HG02623 (cell line): Measurements from ENCODE around the gene CACNG5.
"Not testable (repeated sequence)": the region's sequence is repeated elsewhere in the genome, so short reads cannot be mapped to it uniquely, and the experiment has no call there.

Experiments
- ATAC-seq: cut with Tn5 transposase; IDR thresholded peaks from one replicate; pipeline ENCODE4 v1.9.1; 2021; ENCODE audit warnings: moderate library complexity; ENCODE audit not compliant: unreplicated experiment

CACNG5 gene

GRCh38 chr17:66903296-66903695 is 68.4 kb downstream of the CACNG5 start:
- ATAC-seq = not testable (repeated sequence)

DNA sequence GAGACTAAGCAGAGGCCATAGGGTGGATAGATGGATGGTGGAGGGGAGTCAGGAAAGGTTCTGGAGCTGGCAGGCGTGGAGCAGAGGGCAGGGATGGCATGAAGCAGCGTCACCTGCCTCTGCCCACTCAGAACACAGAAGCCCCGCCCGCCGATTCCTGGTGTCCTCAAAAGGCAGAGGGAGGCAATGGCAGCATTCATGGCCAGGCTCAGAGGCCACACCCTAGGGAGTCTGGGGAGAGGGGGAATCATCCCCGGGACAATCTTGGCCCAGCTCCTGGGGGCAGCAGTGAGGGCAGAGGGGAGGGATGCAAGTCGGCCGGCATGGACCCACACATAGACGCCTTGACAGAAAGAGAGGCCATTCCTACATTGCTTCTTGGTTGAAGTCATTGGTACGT is 68.9 kb downstream of the CACNG5 start:
- no peak for ATAC-seq

GRCh38 chr17:66904760-66905624 is 70.1 kb downstream of the CACNG5 start:
- ATAC-seq = no peak

DNA sequence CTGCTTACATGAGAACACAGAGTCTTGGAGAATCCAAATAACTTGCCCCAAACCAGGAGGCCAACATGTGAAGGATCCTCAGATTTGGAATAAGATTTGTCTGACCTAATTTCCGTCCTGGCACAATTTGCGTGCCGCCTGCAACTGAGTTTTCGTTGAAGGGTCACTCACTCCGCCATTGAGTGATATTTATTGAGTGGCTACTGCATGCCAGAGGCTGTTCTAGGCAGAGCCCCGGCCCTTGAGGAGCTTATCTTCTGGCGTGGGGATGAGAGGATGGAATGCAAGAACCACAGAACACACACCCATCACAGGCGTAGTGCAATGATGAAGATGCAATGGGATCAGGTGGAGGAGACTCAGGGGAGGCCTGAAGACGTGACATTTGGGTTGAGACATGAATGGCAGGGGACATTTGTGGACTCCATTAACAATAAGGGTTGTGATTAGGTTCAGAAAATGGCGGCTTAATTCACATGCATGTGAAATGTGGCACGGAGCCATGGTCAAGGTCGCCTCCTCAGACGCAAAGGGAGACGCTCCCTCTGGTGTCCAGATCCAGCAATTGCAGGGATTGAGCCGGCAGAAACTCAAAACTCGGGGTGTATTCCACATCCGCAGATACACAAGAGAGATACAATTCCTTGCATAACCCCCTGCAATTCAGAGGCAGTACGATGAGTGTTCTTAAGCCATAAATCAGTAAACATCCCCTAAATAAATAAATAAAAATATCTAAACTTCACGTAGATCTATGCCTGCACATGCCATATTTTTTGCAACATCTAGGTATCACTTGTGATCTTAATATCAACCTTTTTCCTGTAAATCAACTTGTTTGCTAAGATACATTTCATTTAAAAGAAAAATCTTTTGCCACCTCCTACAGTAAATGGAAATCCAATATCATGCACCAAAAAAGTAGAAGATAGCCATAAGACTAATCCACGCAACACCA is 71.7 kb downstream of the CACNG5 start:
- no peak for ATAC-seq

DNA sequence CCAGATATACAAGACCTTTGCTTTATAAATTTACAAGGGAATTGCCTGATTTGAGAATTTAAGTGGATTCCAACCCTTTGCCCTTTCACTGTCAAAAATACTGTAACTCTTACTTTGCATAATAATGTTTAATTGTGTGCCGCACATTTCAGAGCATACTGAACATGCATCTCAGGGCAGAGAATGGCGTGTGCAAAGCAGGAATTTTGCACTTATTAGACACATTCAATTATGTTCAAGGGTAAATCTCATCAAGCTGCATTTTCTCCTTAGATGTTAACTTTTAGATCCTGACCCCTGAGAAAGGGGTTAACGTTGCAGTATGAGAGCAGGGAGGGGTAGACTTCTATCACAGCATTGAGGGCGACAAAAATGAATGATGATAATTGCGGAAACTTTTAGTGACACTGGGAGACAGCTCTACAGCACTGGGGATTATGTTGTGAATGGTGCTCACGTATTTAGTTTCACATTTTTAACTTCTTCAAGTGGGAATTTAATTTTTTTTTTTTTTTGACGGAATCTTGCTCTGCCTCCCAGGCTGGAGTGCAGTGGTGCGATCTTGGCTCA is 75.0 kb downstream of the CACNG5 start:
- no peak for ATAC-seq

DNA sequence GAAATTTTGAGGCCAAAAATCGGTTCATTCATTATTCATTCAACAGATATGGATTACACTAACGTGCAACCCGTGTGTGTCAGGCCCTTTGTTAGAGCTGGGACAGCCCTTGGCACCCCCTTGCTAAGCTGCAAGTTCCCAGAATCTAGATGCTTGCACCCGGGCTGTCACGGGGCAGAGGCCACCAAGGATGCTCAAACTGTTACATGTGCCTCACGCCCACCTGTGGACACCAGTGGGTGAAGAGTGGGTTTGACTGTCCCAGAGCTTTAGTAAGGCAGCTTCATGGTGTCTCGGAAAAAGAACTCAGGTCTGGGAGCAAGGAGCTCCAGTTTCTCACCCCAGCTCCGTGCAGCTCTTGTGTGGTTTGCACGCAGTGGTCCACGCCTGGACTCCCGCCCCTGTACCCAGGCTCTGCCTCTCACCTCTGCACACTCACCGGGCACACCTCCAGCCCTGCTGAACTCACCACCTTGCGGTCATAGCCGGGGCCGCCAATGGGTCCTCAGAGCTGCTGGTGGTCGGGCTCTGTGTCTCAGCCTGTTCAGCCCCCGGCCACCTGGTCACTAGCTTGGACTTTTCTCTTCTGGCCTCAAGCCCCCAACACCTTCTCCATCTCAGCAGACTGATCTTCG is 75.9 kb downstream of the CACNG5 start:
- no peak for ATAC-seq

DNA sequence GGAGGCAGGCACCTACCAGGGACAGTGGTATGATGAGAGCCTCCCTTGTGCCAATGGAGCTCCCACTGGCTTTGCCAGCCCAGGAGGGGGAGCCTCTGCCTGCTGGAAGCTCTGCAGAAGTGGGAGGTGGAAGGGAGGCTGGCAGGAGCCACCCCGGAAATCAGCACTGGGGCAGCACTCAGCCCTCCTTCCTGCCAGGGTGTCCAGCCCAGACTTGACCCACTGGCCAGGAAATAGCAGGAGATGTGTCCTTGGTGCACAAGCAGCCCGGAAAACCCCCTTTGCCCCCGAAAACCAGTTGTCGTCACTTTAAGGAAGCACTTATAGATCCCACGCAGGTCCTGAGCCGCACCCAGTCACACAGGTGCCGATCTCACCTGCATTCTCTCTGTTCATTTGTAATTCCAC is 80.3 kb downstream of the CACNG5 start:
- ATAC-seq = no peak

DNA sequence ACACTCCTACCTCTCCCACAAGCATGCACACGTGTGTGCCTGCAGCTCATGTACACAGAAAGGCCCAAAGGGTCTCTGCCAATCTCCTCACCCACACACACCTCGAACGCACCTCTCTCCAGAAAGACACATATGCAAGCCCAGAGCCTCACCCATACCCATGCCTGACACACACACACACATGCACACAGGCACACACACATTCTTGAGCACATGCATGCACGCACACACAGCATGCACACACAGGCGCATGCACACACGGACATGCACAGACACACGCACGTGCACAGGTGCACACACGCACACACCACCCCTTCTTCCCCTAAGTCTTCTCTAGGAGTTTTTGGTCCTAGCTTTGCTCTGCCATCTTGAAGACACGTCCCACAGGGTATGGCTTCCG is 80.9 kb downstream of the CACNG5 start:
- ATAC-seq = no peak

DNA sequence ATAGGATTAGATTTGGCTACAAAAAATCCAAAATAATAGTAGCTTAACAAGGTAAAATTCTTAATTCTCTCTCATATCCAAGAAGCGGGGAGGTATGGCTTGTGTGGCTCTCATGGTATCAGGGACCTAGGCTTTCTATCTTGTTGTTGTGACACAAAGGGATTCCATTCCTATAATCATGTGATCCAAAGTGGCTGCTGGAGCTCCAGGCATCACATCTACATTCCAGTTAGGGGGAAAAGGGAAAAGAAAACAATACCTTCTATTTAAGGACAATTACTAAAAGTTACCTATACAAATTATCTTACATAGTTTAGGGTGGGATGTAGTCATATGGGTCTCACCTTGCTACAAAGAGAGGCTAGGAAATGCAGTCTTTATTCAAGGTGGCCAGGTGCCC is 82.0 kb downstream of the CACNG5 start:
- no peak for ATAC-seq

- no peak for ATAC-seq
Measured at GRCh38 chr17:66918896-66919295, 84.0 kb downstream of the CACNG5 start.

- no peak for ATAC-seq
Measured at GRCh38 chr17:66920435-66920834, 85.5 kb downstream of the CACNG5 start.

DNA sequence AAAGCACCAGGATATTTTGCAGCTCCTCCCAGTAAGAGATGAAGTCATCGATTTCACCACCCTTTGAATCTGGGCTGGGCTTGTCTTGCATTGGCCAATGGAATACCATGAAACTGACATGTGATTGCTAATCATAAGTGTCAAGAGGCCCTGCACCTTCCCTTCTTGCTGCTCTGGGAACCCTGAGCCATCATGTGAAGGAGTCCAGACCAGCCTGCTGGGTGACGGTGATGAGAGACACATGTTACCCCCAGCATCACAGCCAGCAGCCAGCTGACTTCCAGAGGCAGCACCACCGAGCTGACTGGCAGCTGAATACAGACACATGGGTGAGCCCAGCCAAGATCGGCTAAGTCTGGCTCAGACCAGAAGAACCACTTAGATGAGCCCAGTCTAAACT is 86.0 kb downstream of the CACNG5 start:
- no peak for ATAC-seq

DNA sequence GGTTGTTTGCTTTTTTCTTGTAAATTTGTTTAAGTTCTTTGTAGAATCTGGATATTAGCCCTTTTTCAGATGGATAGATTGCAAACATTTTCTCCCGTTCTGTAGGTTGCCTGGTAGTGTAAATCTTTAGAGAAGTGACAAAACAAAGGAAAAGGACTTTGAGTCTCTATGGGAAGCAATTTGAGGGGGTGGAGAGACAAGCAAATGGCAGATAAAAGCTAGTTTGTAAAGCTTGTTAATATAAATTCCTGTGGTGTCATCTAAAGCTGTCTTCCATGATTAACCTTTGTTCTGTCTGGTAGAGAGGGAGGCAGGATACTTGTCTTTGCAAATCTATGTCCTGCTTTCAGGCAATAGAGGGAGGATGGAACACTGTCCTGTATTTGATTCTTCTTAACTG is 89.0 kb downstream of the CACNG5 start:
- ATAC-seq = no peak

GRCh38 chr17:66925811-66926500 is 91.0 kb downstream of the CACNG5 start:
- ATAC-seq = no peak

DNA sequence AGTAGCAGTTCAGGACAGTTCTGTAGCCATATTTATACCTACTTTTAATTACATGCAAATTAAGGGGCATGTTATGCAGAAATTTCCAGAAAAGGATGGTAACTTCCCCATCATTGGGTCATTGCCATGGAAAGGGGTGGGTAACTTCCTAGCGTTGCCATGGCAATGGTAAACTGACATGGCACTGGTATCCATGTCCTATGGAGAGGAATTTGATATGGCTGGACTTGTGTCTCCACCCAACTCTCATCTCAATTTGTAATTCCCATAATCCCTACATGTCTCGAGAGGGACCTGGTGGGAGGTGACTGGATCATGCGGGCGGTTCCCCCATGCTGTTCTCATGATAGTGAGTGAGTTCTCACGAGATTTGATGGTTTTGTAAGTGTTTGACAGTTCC is 94.0 kb downstream of the CACNG5 start:
- no peak for ATAC-seq

- no peak for ATAC-seq
Measured at GRCh38 chr17:66929591-66929990, 94.7 kb downstream of the CACNG5 start.

GRCh38 chr17:66930933-66931332 is 96.0 kb downstream of the CACNG5 start:
- ATAC-seq = no peak

DNA sequence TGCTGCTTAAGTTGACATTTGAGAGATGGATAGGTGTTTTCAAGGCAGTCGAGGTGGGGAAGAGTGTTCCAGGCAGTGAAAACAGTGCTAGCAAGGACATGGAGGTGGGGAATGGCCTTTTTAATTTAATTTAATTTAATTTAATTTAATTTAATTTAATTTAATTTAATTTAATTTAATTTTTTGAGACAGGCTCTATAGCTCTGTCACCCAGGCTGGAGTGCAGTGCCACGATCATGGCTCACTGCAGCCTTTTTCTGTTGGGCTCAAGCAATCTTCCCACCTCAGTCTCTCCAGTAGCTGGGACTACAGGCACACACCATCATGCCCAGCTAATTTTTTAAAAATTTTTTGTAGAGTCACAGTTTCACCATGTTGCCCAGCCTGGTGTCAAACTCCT is 97.4 kb downstream of the CACNG5 start:
- ATAC-seq = no peak

DNA sequence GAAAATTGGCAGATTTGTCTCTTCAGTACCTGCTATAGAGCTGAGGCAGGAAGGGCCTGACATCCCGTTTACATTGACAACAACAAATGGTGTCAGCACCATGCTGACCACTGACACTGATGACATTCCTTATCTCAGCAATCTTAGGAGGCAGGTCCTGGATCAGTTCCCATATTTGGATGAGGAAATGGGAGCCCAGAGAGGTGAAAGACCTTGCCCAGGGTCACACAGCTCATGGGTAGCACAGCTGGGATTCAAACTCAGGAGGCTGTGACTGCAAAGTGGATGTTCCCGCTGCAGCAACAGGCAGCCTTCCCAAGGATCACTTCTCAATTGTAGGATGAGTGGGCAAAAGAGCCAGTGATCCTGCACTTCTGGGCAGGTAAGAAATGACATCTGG is 99.1 kb downstream of the CACNG5 start:
- ATAC-seq = no peak
